ENCODE data around the gene ANGEL1. TPM values are rescaled to one million over a fixed set of nuclear protein-coding genes. Genes with fewer than 3 reads are reported as not detected.

ANGEL1 gene
- total and polyA plus RNA-seq, 9 of the 15 experiments (the other 6 are each of a cell fraction or from before 2014, with no cell fraction given): 2.1 to 22.2 (median 7.3) TPM

DNA sequence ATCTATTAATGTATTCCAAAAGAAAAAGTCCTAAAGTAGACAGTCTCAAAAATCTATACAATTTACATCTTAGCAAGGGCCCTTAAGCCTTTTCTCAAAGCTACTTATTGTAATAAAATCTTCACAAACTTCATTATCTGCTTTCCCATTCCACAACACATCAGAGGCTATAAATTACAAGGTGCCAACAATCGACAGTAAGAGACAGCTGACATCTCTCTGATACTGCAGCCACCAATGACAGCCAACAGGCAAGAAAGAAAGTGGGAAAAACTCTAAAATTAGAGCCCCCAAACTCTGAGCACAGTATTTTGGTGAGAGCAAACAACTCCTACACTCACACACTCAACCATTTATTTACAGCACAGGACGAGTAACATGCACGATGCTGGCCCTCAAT lies 2.2 kb downstream of the ANGEL1 start:
- no peaks in the 10 kb centered on the region for H3K9me3 ChIP-seq (replicated peaks; ENCODE audit: control insufficient read depth, insufficient read depth, low read depth, low read length)
- no peaks in the 10 kb centered on the region for H4K20me1 ChIP-seq (replicated peaks; ENCODE audit: control insufficient read depth, insufficient read depth, low read length)
- H3K4me2 ChIP-seq (ENCODE audit: insufficient read depth, low read length): peak overlapping the region; percentile 68
- DNase-seq (ENCODE audit: extremely low read depth in 1 of 4, low spot score in 3 of 4) (peak in 2 of 4 experiments; percentile 39 to 56), FAIRE-seq (no peak), ATAC-seq (peak; percentile 10; the same call in 2 of the 3 replicates)
- H2AFZ ChIP-seq (ENCODE audit: low read depth, low read length): peak overlapping the region; percentile 21; the same call in 1 of the 2 replicates
- H3K79me2 ChIP-seq (ENCODE audit: control insufficient read depth, insufficient read depth, low read length): peaks cover 25% of the 10 kb centered on the region
- POLR2A ChIA-PET: interaction anchor here (0.6 to 1.1 kb wide), 2 partner anchors 11 to 1114 kb away, joined by 3 to 4 read pairs; no protein-coding TSS in a partner anchor
- H3K27me3 ChIP-seq (ENCODE audit: control insufficient read depth in 2 of 2, insufficient read depth in 2 of 2, low read length in 2 of 2): no peaks in the 10 kb centered on the region
- in situ Hi-C loops (cut with MboI) (no loop called here), intact Hi-C loops (cut with micrococcal nuclease) (no loop called here)
- H3K9me1 ChIP-seq (ENCODE audit: control insufficient read depth, insufficient read depth, low read length): no peaks in the 10 kb centered on the region
- peaks cover 33% of the 10 kb centered on the region for H3K36me3 ChIP-seq (ENCODE audit: control insufficient read depth, insufficient read depth, low read length)
- BruUV-seq (replicated peaks): no TSS peak
- H3K9ac ChIP-seq (ENCODE audit: insufficient read depth in 1 of 2, low read depth in 2 of 2, low read length in 2 of 2): peak overlapping the region in 1 of 2 experiments; percentile 76; a peak in 2 of 4 replicates
- peaks cover 13 to 14% of the 10 kb centered on the region in 2 experiments; a peak in 4 of 5 replicates for H3K4me1 ChIP-seq (replicated peaks in 1 of 2; ENCODE audit: control insufficient read depth in 2 of 2, insufficient read depth in 2 of 2, low read length in 2 of 2)
- WGBS (ENCODE audit: insufficient coverage, low coverage, missing lambda C conversion rate): 0% methylated on average over 3 of the region's 3 CpGs
- H3K27ac ChIP-seq (ENCODE audit: extremely low read depth, low read depth, low read length): peak overlapping the region; percentile 3; the same call in 2 of the 3 replicates
- CTCF ChIA-PET (ENCODE audit: low intra/inter-chr PET ratio): no interaction called here
- H3K4me3 ChIP-seq: peak overlapping the region; percentile 56; the same call in 1 of the 2 replicates
- peak; percentile 26 for TF ChIP-seq TAF9B (IDR thresholded peaks at IDR 0.05; ENCODE audit: partially characterized antibody)
- no peak for TF ChIP-seq PRPF4 (IDR thresholded peaks at IDR 0.05; ENCODE audit: insufficient read depth, low read depth, low read length, poor library complexity, severe bottlenecking)
- peak; percentile 24; the same call in 1 of the 2 replicates for TF ChIP-seq SMARCA4 (IDR thresholded peaks at IDR 0.05)
- TF ChIP-seq, protein P1, sequence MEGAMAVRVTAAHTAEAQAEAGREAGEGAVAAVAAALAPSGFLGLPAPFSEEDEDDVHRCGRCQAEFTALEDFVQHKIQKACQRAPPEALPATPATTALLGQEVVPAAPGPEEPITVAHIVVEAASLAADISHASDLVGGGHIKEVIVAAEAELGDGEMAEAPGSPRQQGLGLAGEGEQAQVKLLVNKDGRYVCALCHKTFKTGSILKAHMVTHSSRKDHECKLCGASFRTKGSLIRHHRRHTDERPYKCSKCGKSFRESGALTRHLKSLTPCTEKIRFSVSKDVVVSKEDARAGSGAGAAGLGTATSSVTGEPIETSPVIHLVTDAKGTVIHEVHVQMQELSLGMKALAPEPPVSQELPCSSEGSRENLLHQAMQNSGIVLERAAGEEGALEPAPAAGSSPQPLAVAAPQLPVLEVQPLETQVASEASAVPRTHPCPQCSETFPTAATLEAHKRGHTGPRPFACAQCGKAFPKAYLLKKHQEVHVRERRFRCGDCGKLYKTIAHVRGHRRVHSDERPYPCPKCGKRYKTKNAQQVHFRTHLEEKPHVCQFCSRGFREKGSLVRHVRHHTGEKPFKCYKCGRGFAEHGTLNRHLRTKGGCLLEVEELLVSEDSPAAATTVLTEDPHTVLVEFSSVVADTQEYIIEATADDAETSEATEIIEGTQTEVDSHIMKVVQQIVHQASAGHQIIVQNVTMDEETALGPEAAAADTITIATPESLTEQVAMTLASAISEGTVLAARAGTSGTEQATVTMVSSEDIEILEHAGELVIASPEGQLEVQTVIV (CRISPR knock-in tag; IDR thresholded peaks at IDR 0.05; ENCODE audit: borderline replicate concordance): no peak
- TF ChIP-seq, protein P2, sequence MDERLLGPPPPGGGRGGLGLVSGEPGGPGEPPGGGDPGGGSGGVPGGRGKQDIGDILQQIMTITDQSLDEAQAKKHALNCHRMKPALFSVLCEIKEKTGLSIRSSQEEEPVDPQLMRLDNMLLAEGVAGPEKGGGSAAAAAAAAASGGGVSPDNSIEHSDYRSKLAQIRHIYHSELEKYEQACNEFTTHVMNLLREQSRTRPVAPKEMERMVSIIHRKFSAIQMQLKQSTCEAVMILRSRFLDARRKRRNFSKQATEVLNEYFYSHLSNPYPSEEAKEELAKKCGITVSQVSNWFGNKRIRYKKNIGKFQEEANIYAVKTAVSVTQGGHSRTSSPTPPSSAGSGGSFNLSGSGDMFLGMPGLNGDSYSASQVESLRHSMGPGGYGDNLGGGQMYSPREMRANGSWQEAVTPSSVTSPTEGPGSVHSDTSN (CRISPR knock-in tag; IDR thresholded peaks at IDR 0.05; ENCODE audit: low read depth): peak; percentile 29; the same call in 1 of the 2 replicates
- TF ChIP-seq, protein P2 (tag; conservative IDR thresholded peaks at IDR 0.05; ENCODE audit: low read depth): peak; percentile 92
- TF ChIP-seq RFX1 (IDR thresholded peaks at IDR 0.05): no peak
- peak; percentile 97 for TF ChIP-seq MEIS2 (IDR thresholded peaks at IDR 0.05; ENCODE audit: partially characterized antibody)
- TF ChIP-seq GABPB1 (CRISPR knock-in tag; IDR thresholded peaks at IDR 0.05): no peak
- TF ChIP-seq TCF3 (CRISPR knock-in tag; IDR thresholded peaks at IDR 0.05): peak; percentile 74
- peak; percentile 58 for TF ChIP-seq CBFA2T2 (conservative IDR thresholded peaks at IDR 0.05)
- no peak for TF ChIP-seq MEF2A (IDR thresholded peaks at IDR 0.05; ENCODE audit: control insufficient read depth, low read depth, low read length)
- no peak for TF ChIP-seq NR1H2 (CRISPR knock-in tag; IDR thresholded peaks at IDR 0.05)
- TF ChIP-seq CBX5 (IDR thresholded peaks at IDR 0.05; ENCODE audit: borderline replicate concordance, low read depth): no peak
- TF ChIP-seq, protein P3, sequence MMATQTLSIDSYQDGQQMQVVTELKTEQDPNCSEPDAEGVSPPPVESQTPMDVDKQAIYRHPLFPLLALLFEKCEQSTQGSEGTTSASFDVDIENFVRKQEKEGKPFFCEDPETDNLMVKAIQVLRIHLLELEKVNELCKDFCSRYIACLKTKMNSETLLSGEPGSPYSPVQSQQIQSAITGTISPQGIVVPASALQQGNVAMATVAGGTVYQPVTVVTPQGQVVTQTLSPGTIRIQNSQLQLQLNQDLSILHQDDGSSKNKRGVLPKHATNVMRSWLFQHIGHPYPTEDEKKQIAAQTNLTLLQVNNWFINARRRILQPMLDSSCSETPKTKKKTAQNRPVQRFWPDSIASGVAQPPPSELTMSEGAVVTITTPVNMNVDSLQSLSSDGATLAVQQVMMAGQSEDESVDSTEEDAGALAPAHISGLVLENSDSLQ (IDR thresholded peaks at IDR 0.05): peak; percentile 91
- peak; percentile 50; the same call in 1 of the 2 replicates for TF ChIP-seq NCOR1 (IDR thresholded peaks at IDR 0.05)
- TF ChIP-seq BCL6 (CRISPR knock-in tag; IDR thresholded peaks at IDR 0.05): no peak
- peak; percentile 78 for TF ChIP-seq CBFA2T3 (IDR thresholded peaks at IDR 0.05)
- peak in 1 of 2 experiments; percentile 12; a peak in 1 of 4 replicates for TF ChIP-seq RCOR1 (IDR thresholded peaks at IDR 0.05; ENCODE audit: borderline replicate concordance in 1 of 2, low read depth in 2 of 2, low read length in 2 of 2)

Measured in K562 (cell line).